IPS DF 6.9 (cell line): ENCODE measurements around the gene ASAH2.

Source experiments
- DNase-seq: peaks from one replicate; pipeline ENCODE4 v3.0.0-alpha.2; 2013; ENCODE audit warnings: low read depth, low spot score
- H3K27ac ChIP-seq: one replicate; pipeline ENCODE4 v1.5.1; 2013; ENCODE audit warnings: low read length, control low read depth
- H3K27me3 ChIP-seq: 2 replicates; pipeline ENCODE4 v1.6.1; 2013; ENCODE audit warnings: mild to moderate bottlenecking, low read length; ENCODE audit not compliant: control insufficient read depth, insufficient read depth
- H3K36me3 ChIP-seq: 2 replicates; pipeline ENCODE4 v1.6.1; 2013; ENCODE audit warnings: low read length; ENCODE audit not compliant: control insufficient read depth, insufficient read depth
- H3K4me1 ChIP-seq: 2 replicates; pipeline ENCODE4 v1.6.1; 2013; ENCODE audit warnings: low read length; ENCODE audit not compliant: control insufficient read depth, insufficient read depth
- H3K4me3 ChIP-seq: 2 replicates; pipeline ENCODE4 v1.5.1; 2013; ENCODE audit warnings: mild to moderate bottlenecking, low read length
- H3K9me3 ChIP-seq: 2 replicates; pipeline ENCODE4 v1.6.1; 2013; ENCODE audit warnings: low read length, inconsistent platforms; ENCODE audit not compliant: control insufficient read depth, insufficient read depth
- WGBS: extraction: QIAGEN DNeasy Blood & Tissue Kit; methylation state at CpG from one replicate; pipeline ENCODE4 v1.1.7; 2013; ENCODE audit warnings: mixed read lengths, missing lambda C conversion rate; ENCODE audit not compliant: insufficient read length, insufficient coverage; 5-methylcytosine and 5-hydroxymethylcytosine counted together

The ASAH2 gene

GRCh38 chr10:50226610-50227009, 24.7 kb downstream of the ASAH2 start:
- no CpG with 5 or more reads among the region's 1 CpG for WGBS
- no peaks in the 10 kb centered on the region for H3K4me1 ChIP-seq
- H3K9me3 ChIP-seq: no peaks in the 10 kb centered on the region
- no peaks in the 10 kb centered on the region for H3K27me3 ChIP-seq
- H3K4me3 ChIP-seq: no peak overlapping the region
- no peak for DNase-seq
- no peaks in the 10 kb centered on the region for H3K36me3 ChIP-seq
- H3K27ac ChIP-seq: no peak overlapping the region

DNA sequence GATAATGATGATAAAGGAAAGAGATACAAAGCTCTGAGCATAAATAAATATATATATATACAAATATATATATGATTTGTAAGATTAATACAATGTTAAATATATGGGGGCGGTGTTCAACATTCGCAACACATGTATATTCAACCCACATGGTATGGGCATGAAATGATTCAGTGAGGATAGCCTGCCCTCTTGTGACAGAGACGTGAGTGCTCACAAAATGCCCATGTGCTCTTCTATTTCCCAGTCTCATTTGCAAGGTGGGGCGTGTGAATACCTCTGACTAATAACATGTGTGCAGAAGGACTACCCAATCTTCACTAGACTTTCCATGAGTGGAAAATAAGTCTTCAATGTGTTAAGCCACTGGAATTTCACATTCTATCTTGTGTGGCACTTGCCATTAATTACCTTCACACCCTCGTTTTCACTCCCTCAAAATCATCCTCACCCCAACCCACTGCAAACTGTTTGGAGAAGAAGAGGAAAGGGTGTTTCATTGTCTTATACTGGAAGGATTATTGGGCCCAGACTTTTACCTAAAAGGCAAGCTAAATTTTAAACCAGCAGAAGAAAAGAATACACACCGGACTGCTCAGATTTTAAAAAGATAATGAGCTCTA, 26.9 kb downstream of the ASAH2 start:
- no peaks in the 10 kb centered on the region for H3K9me3 ChIP-seq
- no peaks in the 10 kb centered on the region for H3K36me3 ChIP-seq
- H3K27ac ChIP-seq: no peak overlapping the region
- WGBS: no CpG with 5 or more reads among the region's 6 CpGs
- no peak overlapping the region for H3K4me3 ChIP-seq
- no peak for DNase-seq
- no peaks in the 10 kb centered on the region for H3K4me1 ChIP-seq
- no peaks in the 10 kb centered on the region for H3K27me3 ChIP-seq

DNA sequence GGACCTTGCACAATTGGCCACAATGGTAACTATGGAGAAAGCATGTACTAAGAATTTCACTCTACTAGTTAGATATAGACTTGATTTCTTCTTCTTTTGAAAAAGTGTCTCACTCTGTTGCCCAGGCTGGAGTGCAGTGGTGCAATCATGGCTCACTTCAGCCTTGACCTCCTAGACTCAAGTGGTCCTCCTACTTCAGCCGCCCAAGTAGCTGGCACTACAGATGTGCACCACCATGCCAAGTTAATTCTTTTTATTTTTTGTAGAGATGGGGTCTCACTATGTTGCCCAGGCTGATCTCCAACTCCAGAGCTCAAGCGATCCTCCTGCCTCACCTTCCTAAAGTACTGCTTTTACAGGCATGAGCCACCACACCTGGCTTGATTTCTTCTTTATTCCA, 29.1 kb downstream of the ASAH2 start:
- no peak overlapping the region for H3K27ac ChIP-seq
- no peaks in the 10 kb centered on the region for H3K4me1 ChIP-seq
- no CpG with 5 or more reads among the region's 2 CpGs for WGBS
- H3K4me3 ChIP-seq: no peak overlapping the region
- no peaks in the 10 kb centered on the region for H3K27me3 ChIP-seq
- H3K9me3 ChIP-seq: no peaks in the 10 kb centered on the region
- no peak for DNase-seq
- H3K36me3 ChIP-seq: no peaks in the 10 kb centered on the region

DNA sequence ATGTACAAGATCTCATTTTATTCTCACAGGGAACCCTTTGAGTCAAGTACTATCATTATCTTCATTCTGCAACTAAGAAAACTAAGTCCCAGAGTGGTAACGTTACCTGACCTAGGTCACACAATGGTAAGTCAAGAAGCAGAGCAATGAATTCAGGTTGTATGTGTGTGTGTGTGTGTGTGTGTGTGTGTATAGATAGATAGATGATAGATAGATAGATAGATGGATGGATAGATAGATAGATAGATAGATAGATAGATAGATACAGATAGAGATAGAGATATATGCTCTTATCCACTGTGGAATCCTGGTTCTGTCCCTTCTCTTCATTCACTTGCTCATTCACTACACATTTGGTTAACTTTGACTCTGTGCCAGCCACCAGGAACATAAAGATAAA, 29.8 kb downstream of the ASAH2 start:
- no peak for DNase-seq
- no peak overlapping the region for H3K4me3 ChIP-seq
- no peaks in the 10 kb centered on the region for H3K36me3 ChIP-seq
- no peaks in the 10 kb centered on the region for H3K4me1 ChIP-seq
- WGBS: no CpG with 5 or more reads among the region's 1 CpG
- no peaks in the 10 kb centered on the region for H3K9me3 ChIP-seq
- H3K27ac ChIP-seq: no peak overlapping the region
- H3K27me3 ChIP-seq: no peaks in the 10 kb centered on the region

GRCh38 chr10:50219646-50220045, 31.7 kb downstream of the ASAH2 start:
- no peak for DNase-seq
- Histone ChIP-seq H3K9me3 (no peaks in the 10 kb centered on the region), H3K4me1 (no peaks in the 10 kb centered on the region), H3K27ac (no peak overlapping the region), H3K4me3 (no peak overlapping the region), H3K36me3 (no peaks in the 10 kb centered on the region), H3K27me3 (no peaks in the 10 kb centered on the region)
- no CpG with 5 or more reads among the region's 2 CpGs for WGBS

GRCh38 chr10:50219200-50219599, 32.1 kb downstream of the ASAH2 start:
- Histone ChIP-seq H3K36me3 (no peaks in the 10 kb centered on the region), H3K4me3 (no peak overlapping the region), H3K27ac (no peak overlapping the region), H3K9me3 (no peaks in the 10 kb centered on the region), H3K4me1 (no peaks in the 10 kb centered on the region), H3K27me3 (no peaks in the 10 kb centered on the region)
- no CpG with 5 or more reads among the region's 2 CpGs for WGBS
- no peak for DNase-seq

- Histone ChIP-seq H3K4me3 (no peak overlapping the region), H3K36me3 (no peaks in the 10 kb centered on the region), H3K27me3 (no peaks in the 10 kb centered on the region), H3K9me3 (no peaks in the 10 kb centered on the region), H3K4me1 (no peaks in the 10 kb centered on the region), H3K27ac (no peak overlapping the region)
- WGBS: no CpG with 5 or more reads among the region's 3 CpGs
- DNase-seq: no peak
These were observed 34.4 kb downstream of the ASAH2 start for GRCh38 chr10:50216894-50217293.

DNA sequence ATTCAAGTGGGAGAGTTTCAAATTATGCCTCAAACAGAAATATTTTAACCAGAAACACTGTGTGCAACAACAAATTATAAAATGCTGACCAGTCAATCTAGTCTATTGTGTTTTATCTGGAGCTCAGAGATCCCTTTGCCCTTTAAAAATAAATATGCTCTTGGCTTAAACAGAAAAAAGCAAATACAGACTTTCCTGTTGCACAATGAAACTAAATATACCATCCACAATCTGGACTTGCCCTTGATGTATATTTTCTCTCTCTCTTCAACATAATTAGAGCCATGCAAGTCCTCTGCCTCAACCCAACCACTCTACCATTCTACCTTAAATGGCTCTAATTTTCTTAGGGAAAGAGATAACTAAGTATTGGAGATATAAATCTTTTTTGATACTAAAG, 34.9 kb downstream of the ASAH2 start:
- H3K36me3 ChIP-seq: no peaks in the 10 kb centered on the region
- H3K9me3 ChIP-seq: no peaks in the 10 kb centered on the region
- no peak overlapping the region for H3K27ac ChIP-seq
- no peaks in the 10 kb centered on the region for H3K27me3 ChIP-seq
- DNase-seq: no peak
- no peaks in the 10 kb centered on the region for H3K4me1 ChIP-seq
- no peak overlapping the region for H3K4me3 ChIP-seq

- Histone ChIP-seq H3K4me3 (no peak overlapping the region), H3K27ac (no peak overlapping the region), H3K4me1 (no peaks in the 10 kb centered on the region), H3K36me3 (no peaks in the 10 kb centered on the region), H3K27me3 (no peaks in the 10 kb centered on the region), H3K9me3 (no peaks in the 10 kb centered on the region)
- WGBS: no CpG with 5 or more reads among the region's 3 CpGs
- no peak for DNase-seq
These were observed 39.6 kb downstream of the ASAH2 start for GRCh38 chr10:50211670-50212069.

- no peak overlapping the region for H3K4me3 ChIP-seq
- no peak for DNase-seq
- no peaks in the 10 kb centered on the region for H3K4me1 ChIP-seq
- H3K27ac ChIP-seq: no peak overlapping the region
- H3K36me3 ChIP-seq: no peaks in the 10 kb centered on the region
- no peaks in the 10 kb centered on the region for H3K9me3 ChIP-seq
- H3K27me3 ChIP-seq: no peaks in the 10 kb centered on the region
These were observed 40.4 kb downstream of the ASAH2 start for GRCh38 chr10:50210876-50211275.
